Right lobe of liver (tissue), 4 donors: ENCODE data around the gene LY6G5C.

ENCODE experiments used
- CTCF ChIP-seq, 4 donors: fragments of 200-600 bp in 3 of 4; fragments of 450-650 bp in 1 of 4; IDR thresholded peaks; one replicate each; pipeline versions ENCODE4 v1.5.1 to v1.8.0; 2016 to 2022; ENCODE audit warnings: antibody characterized with exemption in 4 of 4, mild to moderate bottlenecking in 2 of 4
- POLR2A ChIP-seq: fragments of 450-650 bp; IDR thresholded peaks from one replicate; pipeline ENCODE4 v1.6.1; 2017; ENCODE audit warnings: antibody characterized with exemption, mild to moderate bottlenecking
- donor health status: DM: no; HTN: no; CAD: no.
- donor health status: DM: no; HTN: no; CAD: no.
- donor health status: DM: no; HTN: yes; CAD: no.

GRCh38 chr6:31723245-31723979, 42.5 kb upstream of the LY6G5C start, which contains the start of gene MPIG6B:
- TF ChIP-seq CTCF (IDR thresholded peaks at IDR 0.05): no peak
- TF ChIP-seq POLR2A: no peak
